Measurements from ENCODE around the gene TBC1D13. TPM values are rescaled to one million over a fixed set of nuclear protein-coding genes. Genes with fewer than 3 reads are reported as not detected.

The TBC1D13 gene
- total and polyA plus RNA-seq, 2 of the 13 experiments (the other 11 are each of a cell fraction or from before 2014, with no cell fraction given), result 17.9 to 19.7 TPM

DNA sequence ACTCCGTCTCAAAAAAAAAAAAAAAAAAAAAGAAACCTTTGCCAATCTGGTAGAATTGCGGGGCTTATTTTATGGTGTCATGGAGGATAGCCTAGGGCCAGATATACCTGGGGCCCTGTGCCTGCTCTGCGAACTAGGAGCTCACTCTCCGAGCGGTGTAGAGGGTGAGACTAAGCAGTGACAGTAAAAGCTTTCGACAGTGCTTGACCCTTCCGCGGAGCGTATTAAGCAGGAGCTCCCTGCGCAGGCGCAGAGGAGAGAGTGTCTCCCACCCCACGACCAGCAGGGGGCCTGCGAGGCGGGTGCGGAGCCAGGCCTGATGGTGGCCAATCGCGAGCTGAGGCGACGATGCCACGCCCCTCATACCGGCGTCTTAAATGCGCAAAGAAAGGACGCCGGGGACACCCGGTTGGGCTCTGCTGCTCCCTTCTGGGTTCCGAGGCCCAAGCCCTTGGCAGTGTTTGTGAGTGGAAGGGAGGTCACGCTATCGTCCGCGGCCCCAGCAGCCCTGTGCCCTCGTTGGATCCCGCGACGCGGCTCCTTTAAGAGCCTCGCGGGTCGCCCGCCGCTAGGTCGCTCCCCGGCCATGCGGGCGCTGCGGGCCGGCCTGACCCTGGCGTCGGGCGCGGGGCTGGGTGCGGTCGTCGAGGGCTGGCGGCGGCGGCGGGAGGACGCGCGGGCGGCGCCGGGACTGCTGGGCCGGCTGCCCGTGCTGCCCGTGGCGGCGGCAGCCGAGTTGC, 31.2 kb downstream of the TBC1D13 start, which contains the start of gene ENDOG (continued):
- TF ChIP-seq ZFX (CRISPR knock-in tag; IDR thresholded peaks at IDR 0.05; ENCODE audit: low read depth), result peak; percentile 56; the same call in 1 of the 2 replicates
- TF ChIP-seq ZMYM4 (CRISPR knock-in tag; IDR thresholded peaks at IDR 0.05), result peak; percentile 82
- TF ChIP-seq ELF4 (CRISPR knock-in tag; IDR thresholded peaks at IDR 0.05; ENCODE audit: borderline replicate concordance), result peak; percentile 24; the same call in 1 of the 2 replicates
- TF ChIP-seq, protein P1, sequence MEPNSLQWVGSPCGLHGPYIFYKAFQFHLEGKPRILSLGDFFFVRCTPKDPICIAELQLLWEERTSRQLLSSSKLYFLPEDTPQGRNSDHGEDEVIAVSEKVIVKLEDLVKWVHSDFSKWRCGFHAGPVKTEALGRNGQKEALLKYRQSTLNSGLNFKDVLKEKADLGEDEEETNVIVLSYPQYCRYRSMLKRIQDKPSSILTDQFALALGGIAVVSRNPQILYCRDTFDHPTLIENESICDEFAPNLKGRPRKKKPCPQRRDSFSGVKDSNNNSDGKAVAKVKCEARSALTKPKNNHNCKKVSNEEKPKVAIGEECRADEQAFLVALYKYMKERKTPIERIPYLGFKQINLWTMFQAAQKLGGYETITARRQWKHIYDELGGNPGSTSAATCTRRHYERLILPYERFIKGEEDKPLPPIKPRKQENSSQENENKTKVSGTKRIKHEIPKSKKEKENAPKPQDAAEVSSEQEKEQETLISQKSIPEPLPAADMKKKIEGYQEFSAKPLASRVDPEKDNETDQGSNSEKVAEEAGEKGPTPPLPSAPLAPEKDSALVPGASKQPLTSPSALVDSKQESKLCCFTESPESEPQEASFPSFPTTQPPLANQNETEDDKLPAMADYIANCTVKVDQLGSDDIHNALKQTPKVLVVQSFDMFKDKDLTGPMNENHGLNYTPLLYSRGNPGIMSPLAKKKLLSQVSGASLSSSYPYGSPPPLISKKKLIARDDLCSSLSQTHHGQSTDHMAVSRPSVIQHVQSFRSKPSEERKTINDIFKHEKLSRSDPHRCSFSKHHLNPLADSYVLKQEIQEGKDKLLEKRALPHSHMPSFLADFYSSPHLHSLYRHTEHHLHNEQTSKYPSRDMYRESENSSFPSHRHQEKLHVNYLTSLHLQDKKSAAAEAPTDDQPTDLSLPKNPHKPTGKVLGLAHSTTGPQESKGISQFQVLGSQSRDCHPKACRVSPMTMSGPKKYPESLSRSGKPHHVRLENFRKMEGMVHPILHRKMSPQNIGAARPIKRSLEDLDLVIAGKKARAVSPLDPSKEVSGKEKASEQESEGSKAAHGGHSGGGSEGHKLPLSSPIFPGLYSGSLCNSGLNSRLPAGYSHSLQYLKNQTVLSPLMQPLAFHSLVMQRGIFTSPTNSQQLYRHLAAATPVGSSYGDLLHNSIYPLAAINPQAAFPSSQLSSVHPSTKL (CRISPR knock-in tag; IDR thresholded peaks at IDR 0.05), result peak; percentile 40; the same call in 1 of the 2 replicates
- no peak for TF ChIP-seq ZFP90 (CRISPR knock-in tag; IDR thresholded peaks at IDR 0.05; ENCODE audit: borderline replicate concordance)
- TF ChIP-seq ZNF121 (CRISPR knock-in tag; IDR thresholded peaks at IDR 0.05), result peak; percentile 8; the same call in 1 of the 2 replicates
- TF ChIP-seq, protein P2, sequence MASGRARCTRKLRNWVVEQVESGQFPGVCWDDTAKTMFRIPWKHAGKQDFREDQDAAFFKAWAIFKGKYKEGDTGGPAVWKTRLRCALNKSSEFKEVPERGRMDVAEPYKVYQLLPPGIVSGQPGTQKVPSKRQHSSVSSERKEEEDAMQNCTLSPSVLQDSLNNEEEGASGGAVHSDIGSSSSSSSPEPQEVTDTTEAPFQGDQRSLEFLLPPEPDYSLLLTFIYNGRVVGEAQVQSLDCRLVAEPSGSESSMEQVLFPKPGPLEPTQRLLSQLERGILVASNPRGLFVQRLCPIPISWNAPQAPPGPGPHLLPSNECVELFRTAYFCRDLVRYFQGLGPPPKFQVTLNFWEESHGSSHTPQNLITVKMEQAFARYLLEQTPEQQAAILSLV (CRISPR knock-in tag; IDR thresholded peaks at IDR 0.05; ENCODE audit: borderline replicate concordance), result peak; percentile 8; the same call in 1 of the 2 replicates
- TF ChIP-seq ZNF614 (CRISPR knock-in tag; IDR thresholded peaks at IDR 0.05; ENCODE audit: borderline replicate concordance), result peak; percentile 81
- TF ChIP-seq ZNF17 (CRISPR knock-in tag; IDR thresholded peaks at IDR 0.05), result no peak
- TF ChIP-seq, protein P3, sequence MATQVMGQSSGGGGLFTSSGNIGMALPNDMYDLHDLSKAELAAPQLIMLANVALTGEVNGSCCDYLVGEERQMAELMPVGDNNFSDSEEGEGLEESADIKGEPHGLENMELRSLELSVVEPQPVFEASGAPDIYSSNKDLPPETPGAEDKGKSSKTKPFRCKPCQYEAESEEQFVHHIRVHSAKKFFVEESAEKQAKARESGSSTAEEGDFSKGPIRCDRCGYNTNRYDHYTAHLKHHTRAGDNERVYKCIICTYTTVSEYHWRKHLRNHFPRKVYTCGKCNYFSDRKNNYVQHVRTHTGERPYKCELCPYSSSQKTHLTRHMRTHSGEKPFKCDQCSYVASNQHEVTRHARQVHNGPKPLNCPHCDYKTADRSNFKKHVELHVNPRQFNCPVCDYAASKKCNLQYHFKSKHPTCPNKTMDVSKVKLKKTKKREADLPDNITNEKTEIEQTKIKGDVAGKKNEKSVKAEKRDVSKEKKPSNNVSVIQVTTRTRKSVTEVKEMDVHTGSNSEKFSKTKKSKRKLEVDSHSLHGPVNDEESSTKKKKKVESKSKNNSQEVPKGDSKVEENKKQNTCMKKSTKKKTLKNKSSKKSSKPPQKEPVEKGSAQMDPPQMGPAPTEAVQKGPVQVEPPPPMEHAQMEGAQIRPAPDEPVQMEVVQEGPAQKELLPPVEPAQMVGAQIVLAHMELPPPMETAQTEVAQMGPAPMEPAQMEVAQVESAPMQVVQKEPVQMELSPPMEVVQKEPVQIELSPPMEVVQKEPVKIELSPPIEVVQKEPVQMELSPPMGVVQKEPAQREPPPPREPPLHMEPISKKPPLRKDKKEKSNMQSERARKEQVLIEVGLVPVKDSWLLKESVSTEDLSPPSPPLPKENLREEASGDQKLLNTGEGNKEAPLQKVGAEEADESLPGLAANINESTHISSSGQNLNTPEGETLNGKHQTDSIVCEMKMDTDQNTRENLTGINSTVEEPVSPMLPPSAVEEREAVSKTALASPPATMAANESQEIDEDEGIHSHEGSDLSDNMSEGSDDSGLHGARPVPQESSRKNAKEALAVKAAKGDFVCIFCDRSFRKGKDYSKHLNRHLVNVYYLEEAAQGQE (IDR thresholded peaks at IDR 0.05; ENCODE audit: borderline replicate concordance in 1 of 2, low read depth in 1 of 2, low read length in 2 of 2), result no peak; a peak in 1 of 4 replicates
- TF ChIP-seq, protein P4, sequence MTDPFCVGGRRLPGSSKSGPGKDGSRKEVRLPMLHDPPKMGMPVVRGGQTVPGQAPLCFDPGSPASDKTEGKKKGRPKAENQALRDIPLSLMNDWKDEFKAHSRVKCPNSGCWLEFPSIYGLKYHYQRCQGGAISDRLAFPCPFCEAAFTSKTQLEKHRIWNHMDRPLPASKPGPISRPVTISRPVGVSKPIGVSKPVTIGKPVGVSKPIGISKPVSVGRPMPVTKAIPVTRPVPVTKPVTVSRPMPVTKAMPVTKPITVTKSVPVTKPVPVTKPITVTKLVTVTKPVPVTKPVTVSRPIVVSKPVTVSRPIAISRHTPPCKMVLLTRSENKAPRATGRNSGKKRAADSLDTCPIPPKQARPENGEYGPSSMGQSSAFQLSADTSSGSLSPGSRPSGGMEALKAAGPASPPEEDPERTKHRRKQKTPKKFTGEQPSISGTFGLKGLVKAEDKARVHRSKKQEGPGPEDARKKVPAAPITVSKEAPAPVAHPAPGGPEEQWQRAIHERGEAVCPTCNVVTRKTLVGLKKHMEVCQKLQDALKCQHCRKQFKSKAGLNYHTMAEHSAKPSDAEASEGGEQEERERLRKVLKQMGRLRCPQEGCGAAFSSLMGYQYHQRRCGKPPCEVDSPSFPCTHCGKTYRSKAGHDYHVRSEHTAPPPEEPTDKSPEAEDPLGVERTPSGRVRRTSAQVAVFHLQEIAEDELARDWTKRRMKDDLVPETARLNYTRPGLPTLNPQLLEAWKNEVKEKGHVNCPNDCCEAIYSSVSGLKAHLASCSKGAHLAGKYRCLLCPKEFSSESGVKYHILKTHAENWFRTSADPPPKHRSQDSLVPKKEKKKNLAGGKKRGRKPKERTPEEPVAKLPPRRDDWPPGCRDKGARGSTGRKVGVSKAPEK (CRISPR knock-in tag; IDR thresholded peaks at IDR 0.05; ENCODE audit: borderline replicate concordance), result no peak
- TF ChIP-seq ZNF619 (CRISPR knock-in tag; IDR thresholded peaks at IDR 0.05), result no peak
- 0 out of 2 replicates have a peak, but pooled peaks have one; percentile 38 for TF ChIP-seq ZNF124 (CRISPR knock-in tag; IDR thresholded peaks at IDR 0.05)
- no peak for TF ChIP-seq NFRKB (IDR thresholded peaks at IDR 0.05)
- TF ChIP-seq ZNF674 (CRISPR knock-in tag; IDR thresholded peaks at IDR 0.05; ENCODE audit: low read depth), result no peak
- no peak for TF ChIP-seq ZNF720 (CRISPR knock-in tag; IDR thresholded peaks at IDR 0.05)
- TF ChIP-seq BRCA1 (CRISPR knock-in tag; IDR thresholded peaks at IDR 0.05), result no peak
